ENCODE results near the gene PTCH1.

The PTCH1 gene

GRCh38 chr9:95437559-95437958 lies 79.2 kb downstream of the PTCH1 start:
- no peak for ATAC-seq

DNA sequence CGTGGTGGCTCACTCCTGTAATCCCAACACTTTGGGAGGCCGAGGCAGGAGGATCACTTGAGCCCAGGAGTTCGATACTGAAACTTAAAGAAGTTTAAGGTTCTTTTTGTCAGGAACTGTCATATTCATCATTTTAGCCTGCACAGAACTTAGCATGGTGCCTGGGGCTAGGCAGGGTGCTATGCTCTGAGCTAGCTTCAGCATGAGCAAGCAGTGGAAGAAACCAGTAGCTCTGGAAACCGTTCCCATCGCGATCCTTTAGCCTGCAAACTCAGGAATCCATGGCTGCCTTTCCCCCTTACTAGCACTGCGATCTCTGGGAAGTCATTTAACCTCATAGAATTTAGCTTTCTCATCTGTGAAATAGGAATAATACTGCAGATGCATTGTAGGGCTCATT lies 80.4 kb downstream of the PTCH1 start:
- ATAC-seq, result no peak

DNA sequence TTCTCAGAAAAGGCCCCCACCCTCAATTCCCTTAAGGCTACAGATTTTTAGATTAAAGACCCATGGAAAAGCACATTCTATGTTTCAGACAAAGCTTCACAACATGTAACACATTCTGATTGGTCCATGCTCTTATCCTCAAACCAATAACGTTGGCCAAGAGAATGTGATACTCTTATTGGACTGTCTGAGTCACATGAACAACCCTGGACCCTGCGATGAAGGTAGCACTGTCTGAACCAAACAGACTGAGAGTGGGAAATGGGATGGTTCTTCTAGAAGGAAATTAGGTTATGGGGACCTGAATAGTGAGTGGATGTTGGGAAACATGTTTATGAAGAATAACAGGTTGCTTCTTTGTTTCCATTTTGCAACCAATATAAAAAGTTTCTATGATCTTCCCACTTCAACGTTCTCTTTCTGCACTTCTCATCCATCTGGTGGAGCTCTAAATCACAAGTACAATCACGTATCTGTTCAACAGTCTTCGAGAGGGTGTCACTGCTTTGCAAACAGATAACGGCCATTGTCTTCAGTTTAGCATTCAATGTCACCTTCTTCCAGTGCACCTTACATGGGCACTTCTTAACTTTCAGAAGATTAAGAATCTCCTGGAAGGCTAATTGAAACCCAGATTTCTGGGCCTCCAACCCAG lies 81.6 kb downstream of the PTCH1 start:
- no peak for ATAC-seq

DNA sequence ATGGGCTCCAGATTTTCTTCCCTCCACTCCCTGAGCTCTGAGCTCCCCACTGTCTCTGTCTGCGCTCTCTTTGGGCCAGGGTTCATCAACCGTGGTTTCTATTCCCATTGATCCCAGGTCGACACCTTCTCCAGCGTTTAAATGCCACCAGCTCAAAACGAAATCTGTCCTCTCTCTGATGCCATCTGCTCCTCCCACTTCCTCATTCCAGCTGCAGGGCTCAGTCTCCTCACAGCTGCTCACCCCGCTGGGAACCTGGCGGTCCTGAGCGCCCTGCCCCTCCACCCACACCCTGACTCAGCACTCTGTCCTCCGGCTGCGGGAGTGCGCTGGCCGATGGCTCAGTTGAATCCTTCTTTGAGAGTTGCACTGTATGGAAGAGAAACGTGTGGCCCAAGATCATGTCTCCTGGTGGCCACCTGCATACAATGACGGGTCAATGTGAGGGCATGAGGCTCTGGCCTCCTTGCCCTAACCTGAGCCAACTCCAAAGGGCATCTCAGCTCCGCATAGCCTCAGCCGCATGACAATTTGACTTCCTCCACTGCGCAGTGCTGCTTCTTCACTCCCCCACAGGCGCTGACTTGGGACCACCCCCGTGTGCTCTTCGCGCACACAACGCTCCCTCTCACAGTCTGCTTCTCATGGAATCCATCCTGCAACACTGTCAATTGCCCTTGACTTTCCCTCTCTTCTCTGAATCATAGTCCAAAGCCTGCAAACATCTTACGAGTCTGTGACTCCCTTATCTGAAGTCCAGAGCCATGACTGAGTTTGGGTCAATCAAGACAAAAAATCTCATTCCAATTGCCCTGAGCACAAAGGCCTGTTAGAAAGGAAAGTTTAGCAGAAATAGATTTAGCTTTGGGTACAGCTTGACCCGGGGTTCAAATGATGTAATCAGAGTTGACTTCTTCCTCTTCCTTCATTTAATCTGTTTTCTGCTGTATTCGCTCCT lies 82.4 kb downstream of the PTCH1 start:
- ATAC-seq, result no peak

DNA sequence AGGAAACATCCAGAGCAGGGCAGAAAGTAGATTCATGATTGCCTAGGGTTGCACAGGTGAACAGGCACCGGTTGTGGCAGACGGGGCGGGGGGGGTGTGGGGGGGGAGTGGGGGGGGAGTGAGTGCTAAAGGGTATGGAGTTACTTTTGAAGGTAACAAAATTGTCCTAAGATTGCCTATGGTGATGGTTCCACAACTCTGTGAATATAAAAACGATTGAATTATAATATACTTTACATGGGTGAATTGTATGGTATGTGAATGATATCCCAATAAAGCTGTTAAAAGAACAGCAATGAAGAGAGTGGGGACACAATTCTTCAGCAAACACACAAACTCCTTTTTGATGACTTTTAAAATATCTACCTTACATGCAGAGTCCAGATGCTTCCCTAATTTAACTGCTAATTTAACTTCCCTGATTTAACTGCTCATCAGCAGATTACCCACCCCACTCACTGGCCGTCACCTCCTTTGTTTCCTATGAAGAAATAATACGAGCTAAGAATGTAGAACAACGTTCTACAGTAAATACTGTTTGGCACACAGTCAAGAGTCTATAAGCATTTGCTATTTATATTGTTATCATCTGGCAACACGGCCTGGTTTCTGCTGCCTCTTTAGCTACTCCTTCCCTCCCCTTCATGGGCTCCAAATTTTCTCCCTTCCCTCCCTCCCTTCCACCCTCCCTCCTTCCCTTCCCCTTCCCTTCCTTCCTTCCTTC lies 83.5 kb downstream of the PTCH1 start:
- no peak for ATAC-seq

GRCh38 chr9:95431286-95431685 lies 85.5 kb downstream of the PTCH1 start:
- ATAC-seq, result no peak

DNA sequence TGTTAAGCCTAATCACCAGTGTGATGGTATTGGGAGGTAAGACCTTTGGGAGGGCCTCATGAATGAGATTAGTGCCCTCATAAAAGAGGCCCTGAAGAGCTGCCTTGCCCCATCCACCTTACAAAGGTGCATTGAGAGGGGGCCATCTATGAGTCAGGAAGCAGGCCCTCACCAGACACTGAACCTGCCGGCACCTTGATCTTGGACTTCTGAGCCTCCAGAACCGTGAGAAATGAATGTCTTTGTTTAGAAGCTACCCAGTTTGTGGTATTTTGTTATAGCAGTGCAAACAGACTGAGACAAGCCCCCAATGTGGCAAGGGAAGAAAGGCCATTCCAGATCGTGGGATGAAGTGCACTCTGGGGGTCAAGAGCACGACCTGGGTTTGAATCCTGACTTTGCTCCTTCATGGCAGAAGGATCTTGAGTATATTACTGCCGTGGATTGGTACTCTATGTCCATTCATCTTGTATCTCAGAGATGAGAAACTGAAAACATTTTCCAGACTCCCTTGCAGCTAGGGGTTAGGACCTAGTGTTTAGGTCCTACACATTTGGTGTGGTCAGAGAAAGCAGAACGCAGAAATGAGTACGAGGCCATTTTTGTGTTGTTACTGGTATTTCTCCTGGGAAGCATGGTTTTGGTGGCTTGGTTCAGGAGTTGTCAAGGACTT lies 86.7 kb downstream of the PTCH1 start:
- ATAC-seq, result no peak

- no peak for ATAC-seq
Measured at GRCh38 chr9:95429096-95429495, 87.7 kb downstream of the PTCH1 start.

DNA sequence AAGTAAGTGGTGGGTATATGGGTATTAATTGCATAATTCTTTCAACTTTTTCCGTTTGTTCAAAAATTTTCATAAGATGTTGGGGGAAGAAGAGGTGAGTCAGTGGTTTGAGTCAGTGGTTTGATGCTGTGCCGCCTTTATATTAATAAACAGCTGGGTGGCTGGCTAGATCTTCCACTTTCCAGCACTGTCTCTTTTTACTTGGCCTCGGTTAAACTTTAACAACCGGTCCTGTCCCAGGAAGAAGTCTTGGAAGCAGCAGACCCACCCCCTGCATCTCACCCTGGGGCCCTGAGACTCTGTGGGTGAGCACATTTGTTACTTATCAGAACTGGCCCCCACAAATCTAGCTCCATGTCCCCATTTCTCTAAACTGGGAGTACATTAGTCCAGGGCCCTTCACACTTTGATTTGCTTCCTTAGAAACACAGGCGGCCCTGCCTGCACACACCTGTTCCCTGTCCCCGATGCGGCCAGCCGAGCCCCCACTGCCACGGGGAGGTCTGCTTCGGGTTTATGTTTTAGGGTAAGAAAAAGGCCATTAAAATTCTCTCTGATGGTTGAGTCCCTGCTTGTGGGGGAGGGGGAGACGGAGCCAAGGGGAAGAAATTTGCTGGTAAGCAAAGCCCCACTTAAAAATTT lies 90.7 kb downstream of the PTCH1 start:
- ATAC-seq, result peak; percentile 48 to 64

GRCh38 chr9:95422650-95423049 lies 94.1 kb downstream of the PTCH1 start:
- ATAC-seq, result no peak

GRCh38 chr9:95420518-95420917 lies 96.3 kb downstream of the PTCH1 start:
- ATAC-seq, result no peak

- no peak for ATAC-seq
Measured at GRCh38 chr9:95419444-95419843, 97.3 kb downstream of the PTCH1 start.

GRCh38 chr9:95415158-95415557 lies 101.6 kb downstream of the PTCH1 start:
- no peak for ATAC-seq

- no peak for ATAC-seq
Measured at GRCh38 chr9:95413793-95414192, 103.0 kb downstream of the PTCH1 start.

GRCh38 chr9:95411054-95411892 lies 105.5 kb downstream of the PTCH1 start:
- ATAC-seq, result no peak

GRCh38 chr9:95409650-95410426 lies 106.9 kb downstream of the PTCH1 start:
- ATAC-seq, result no peak

DNA sequence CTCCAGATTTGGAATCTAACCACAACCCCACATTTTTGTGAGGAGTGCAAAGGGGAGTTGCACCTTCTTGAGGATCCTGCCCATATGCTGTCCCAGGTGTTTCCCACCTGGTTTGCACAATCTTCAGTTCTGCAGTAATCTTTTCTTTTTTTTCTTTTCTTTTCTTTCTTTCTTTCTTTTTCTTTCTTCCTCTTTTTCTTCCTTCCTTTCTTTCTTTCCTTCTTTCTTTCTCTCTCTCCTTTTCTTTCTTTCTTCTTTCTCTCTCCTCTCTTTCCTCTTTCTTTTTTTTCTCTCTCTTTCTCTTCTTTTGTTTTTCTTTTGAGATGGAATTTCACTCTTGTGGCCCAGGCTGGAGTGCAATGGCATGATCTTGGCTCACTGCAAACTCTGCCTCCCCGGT lies 109.2 kb downstream of the PTCH1 start:
- ATAC-seq, result no peak

- no peak for ATAC-seq
Measured at GRCh38 chr9:95406121-95406520, 110.7 kb downstream of the PTCH1 start.

DNA sequence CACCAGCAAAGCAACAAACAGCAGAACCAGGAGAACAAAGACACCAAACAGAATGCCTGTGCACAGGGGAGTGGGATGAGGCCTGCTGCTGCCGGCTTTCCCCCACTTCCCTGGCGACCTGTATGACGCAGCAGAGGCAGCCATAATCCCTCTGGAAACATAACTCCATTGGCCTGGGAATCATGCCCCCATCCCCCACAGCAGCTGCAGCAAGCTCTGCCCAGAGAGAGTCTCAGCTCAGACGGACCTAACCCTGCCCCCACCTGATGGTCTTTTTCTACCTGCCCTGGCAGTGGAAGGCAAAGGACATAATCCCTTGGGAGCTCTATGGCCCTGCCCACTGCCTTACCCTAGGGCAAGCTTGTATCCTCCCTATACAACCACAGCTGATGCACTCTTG lies 117.5 kb downstream of the PTCH1 start:
- ATAC-seq, result no peak
